ENCODE results near the gene NEAT1. TPM values are rescaled to one million over a fixed set of nuclear protein-coding genes. Genes with fewer than 3 reads are reported as not detected.

The NEAT1 gene
- total and polyA plus RNA-seq, 9 of the 15 experiments (the other 6 are each of a cell fraction or from before 2014, with no cell fraction given), result 20.1 to 389 (median 62.8) TPM

DNA sequence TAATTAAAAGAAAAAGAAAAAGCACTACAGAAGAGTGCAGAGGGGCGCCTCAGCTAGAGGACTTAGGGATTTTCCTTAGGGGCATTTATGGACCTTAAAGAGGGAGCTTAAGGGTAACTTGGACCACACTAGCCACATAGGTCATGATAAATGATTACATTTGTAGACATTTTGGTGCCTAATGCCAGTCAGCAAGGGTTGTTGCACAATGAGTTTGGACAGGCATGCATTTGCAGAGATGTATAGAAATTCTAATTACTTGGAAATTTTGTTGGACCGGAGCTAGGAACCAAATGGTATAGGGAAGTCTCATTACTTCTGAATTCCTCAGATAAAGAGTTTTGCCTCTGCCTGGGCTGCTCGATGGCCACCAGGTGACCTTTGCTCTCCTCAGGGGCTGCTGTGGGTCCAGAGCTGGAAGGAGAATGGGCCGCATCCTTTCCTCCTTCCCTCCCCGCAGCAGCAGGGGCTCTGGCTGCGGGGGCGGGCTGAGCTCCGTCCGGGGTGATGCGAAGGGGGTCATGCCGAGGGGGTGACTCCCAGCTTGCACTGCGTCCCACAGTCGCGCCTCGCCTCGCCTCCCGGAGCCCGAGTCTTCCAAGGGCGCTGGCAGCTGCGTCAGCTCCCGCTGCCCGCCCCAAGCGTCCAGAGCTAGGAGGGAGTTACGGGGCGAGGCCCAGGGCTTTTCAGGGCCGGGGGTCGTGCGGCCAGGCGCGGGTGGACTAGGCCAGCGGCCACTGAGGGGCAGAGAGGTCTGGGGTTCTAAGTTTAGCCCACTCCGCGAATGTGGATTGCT lies 56.0 kb downstream of the NEAT1 start (continued):
- TF ChIP-seq, protein P1, sequence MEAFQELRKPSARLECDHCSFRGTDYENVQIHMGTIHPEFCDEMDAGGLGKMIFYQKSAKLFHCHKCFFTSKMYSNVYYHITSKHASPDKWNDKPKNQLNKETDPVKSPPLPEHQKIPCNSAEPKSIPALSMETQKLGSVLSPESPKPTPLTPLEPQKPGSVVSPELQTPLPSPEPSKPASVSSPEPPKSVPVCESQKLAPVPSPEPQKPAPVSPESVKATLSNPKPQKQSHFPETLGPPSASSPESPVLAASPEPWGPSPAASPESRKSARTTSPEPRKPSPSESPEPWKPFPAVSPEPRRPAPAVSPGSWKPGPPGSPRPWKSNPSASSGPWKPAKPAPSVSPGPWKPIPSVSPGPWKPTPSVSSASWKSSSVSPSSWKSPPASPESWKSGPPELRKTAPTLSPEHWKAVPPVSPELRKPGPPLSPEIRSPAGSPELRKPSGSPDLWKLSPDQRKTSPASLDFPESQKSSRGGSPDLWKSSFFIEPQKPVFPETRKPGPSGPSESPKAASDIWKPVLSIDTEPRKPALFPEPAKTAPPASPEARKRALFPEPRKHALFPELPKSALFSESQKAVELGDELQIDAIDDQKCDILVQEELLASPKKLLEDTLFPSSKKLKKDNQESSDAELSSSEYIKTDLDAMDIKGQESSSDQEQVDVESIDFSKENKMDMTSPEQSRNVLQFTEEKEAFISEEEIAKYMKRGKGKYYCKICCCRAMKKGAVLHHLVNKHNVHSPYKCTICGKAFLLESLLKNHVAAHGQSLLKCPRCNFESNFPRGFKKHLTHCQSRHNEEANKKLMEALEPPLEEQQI (IDR thresholded peaks at IDR 0.05), result no peak
- TF ChIP-seq XRCC5 (IDR thresholded peaks at IDR 0.05; ENCODE audit: low read depth, low read length) (peak; percentile 24; the same call in 1 of the 2 replicates), ZNF316 (IDR thresholded peaks at IDR 0.05) (no peak), ETV1 (tag; conservative IDR thresholded peaks at IDR 0.05; ENCODE audit: low read depth) (no peak), ZNF431 (CRISPR knock-in tag; IDR thresholded peaks at IDR 0.05) (no peak; the same call in 1 of the 2 replicates), NR4A1 (CRISPR knock-in tag; IDR thresholded peaks at IDR 0.05) (0 out of 2 replicates have a peak, but pooled peaks have one; percentile 48), NR4A1 (tag; IDR thresholded peaks at IDR 0.05) (peak; percentile 74; the same call in 1 of the 2 replicates), SRSF7 (optimal IDR thresholded peaks at IDR 0.05; ENCODE audit: low read depth, low read length) (no peak), ZBTB1 (CRISPR knock-in tag; IDR thresholded peaks at IDR 0.05; ENCODE audit: borderline replicate concordance, low read depth) (peak; percentile 53; the same call in 1 of the 2 replicates), SREBF2 (CRISPR knock-in tag; IDR thresholded peaks at IDR 0.05) (no peak), CAMTA2 (CRISPR knock-in tag; conservative IDR thresholded peaks at IDR 0.05) (no peak), ETS2 (tag; IDR thresholded peaks at IDR 0.05; ENCODE audit: borderline replicate concordance, poor library complexity, severe bottlenecking) (no peak), SMAD4 (CRISPR knock-in tag; conservative IDR thresholded peaks at IDR 0.05) (peak; percentile 77), FOXM1 (IDR thresholded peaks at IDR 0.05; ENCODE audit: low read depth) (no peak), FOXM1 (CRISPR knock-in tag; IDR thresholded peaks at IDR 0.05; ENCODE audit: low read depth) (0 out of 2 replicates have a peak, but pooled peaks have one; percentile 45), ZNF121 (CRISPR knock-in tag; conservative IDR thresholded peaks at IDR 0.05) (no peak), ZNF764 (CRISPR knock-in tag; IDR thresholded peaks at IDR 0.05; ENCODE audit: low read depth) (no peak), CBX2 (IDR thresholded peaks at IDR 0.05; ENCODE audit: insufficient read depth, low read length, poor library complexity, severe bottlenecking) (no peak), HMG20B (CRISPR knock-in tag; IDR thresholded peaks at IDR 0.05) (no peak), CC2D1A (IDR thresholded peaks at IDR 0.05) (no peak)
- TF ChIP-seq, protein P2, sequence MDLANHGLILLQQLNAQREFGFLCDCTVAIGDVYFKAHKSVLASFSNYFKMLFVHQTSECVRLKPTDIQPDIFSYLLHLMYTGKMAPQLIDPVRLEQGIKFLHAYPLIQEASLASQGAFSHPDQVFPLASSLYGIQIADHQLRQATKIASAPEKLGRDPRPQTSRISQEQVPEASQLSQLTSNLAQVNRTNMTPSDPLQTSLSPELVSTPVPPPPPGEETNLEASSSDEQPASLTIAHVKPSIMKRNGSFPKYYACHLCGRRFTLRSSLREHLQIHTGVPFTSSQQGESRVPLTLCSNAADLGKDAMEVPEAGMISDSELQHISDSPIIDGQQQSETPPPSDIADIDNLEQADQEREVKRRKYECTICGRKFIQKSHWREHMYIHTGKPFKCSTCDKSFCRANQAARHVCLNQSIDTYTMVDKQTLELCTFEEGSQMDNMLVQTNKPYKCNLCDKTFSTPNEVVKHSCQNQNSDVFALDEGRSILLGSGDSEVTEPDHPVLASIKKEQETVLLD (IDR thresholded peaks at IDR 0.05), result no peak
- TF ChIP-seq, protein P3, sequence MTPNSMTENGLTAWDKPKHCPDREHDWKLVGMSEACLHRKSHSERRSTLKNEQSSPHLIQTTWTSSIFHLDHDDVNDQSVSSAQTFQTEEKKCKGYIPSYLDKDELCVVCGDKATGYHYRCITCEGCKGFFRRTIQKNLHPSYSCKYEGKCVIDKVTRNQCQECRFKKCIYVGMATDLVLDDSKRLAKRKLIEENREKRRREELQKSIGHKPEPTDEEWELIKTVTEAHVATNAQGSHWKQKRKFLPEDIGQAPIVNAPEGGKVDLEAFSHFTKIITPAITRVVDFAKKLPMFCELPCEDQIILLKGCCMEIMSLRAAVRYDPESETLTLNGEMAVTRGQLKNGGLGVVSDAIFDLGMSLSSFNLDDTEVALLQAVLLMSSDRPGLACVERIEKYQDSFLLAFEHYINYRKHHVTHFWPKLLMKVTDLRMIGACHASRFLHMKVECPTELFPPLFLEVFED (CRISPR knock-in tag; conservative IDR thresholded peaks at IDR 0.05), result no peak
- TF ChIP-seq, protein P4, sequence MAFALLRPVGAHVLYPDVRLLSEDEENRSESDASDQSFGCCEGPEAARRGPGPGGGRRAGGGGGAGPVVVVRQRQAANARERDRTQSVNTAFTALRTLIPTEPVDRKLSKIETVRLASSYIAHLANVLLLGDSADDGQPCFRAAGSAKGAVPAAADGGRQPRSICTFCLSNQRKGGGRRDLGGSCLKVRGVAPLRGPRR (CRISPR knock-in tag; IDR thresholded peaks at IDR 0.05), result no peak

Data from K562 (cell line).